ENCODE data around the gene MLH1.

The MLH1 gene

DNA sequence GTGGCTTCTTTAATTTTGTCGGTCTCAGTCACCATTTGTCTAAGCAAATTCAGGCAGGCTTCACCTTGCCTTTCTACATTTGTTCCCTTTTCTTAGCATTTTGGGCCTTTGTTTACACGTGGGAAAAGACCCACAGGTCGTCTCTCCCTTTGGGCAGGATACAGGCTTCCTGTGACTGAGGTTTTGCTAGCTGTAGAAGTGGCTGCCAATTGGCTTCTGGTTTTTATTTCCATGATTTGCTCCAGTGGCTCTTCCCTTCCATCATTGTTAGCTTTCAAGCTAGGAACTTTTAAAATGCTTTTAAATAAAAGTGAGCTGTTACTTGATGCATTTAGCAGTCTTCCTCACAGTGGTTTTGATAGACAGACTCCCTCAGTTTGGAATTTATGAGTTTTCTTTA lies 37.3 kb downstream of the MLH1 start:
- Histone ChIP-seq H3K4me3 (ENCODE audit: low read depth, low read length, poor library complexity, severe bottlenecking) (no peak overlapping the region), H2AFZ (ENCODE audit: low read length) (no peak overlapping the region), H3K79me2 (ENCODE audit: insufficient read depth, low read length) (no peaks in the 10 kb centered on the region), H4K20me1 (ENCODE audit: insufficient read depth, low read length) (no peaks in the 10 kb centered on the region), H3K27me3 (ENCODE audit: insufficient read depth, low read length) (no peaks in the 10 kb centered on the region), H3K36me3 (ENCODE audit: insufficient read depth, low read length) (peaks cover 99% of the 10 kb centered on the region), H3K9me2 (ENCODE audit: low read depth, low read length) (no peaks in the 10 kb centered on the region), H3K4me2 (ENCODE audit: low read length) (no peak overlapping the region), H3K9me3 (ENCODE audit: low read length) (no peaks in the 10 kb centered on the region), H3K9ac (ENCODE audit: low read length) (no peak overlapping the region), H3F3A (ENCODE audit: insufficient read depth, low read length) (no peaks in the 10 kb centered on the region), H3K27ac (ENCODE audit: low read depth, low read length, poor library complexity, severe bottlenecking) (no peak overlapping the region), H3K4me1 (ENCODE audit: insufficient read depth, low read length, severe bottlenecking) (no peaks in the 10 kb centered on the region)
- TF ChIP-seq EZH2 (IDR thresholded peaks at IDR 0.05; ENCODE audit: borderline replicate concordance, low read length): no peak
- TF ChIP-seq, protein P1, sequence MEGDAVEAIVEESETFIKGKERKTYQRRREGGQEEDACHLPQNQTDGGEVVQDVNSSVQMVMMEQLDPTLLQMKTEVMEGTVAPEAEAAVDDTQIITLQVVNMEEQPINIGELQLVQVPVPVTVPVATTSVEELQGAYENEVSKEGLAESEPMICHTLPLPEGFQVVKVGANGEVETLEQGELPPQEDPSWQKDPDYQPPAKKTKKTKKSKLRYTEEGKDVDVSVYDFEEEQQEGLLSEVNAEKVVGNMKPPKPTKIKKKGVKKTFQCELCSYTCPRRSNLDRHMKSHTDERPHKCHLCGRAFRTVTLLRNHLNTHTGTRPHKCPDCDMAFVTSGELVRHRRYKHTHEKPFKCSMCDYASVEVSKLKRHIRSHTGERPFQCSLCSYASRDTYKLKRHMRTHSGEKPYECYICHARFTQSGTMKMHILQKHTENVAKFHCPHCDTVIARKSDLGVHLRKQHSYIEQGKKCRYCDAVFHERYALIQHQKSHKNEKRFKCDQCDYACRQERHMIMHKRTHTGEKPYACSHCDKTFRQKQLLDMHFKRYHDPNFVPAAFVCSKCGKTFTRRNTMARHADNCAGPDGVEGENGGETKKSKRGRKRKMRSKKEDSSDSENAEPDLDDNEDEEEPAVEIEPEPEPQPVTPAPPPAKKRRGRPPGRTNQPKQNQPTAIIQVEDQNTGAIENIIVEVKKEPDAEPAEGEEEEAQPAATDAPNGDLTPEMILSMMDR (IDR thresholded peaks at IDR 0.05; ENCODE audit: low read length): no peak

DNA sequence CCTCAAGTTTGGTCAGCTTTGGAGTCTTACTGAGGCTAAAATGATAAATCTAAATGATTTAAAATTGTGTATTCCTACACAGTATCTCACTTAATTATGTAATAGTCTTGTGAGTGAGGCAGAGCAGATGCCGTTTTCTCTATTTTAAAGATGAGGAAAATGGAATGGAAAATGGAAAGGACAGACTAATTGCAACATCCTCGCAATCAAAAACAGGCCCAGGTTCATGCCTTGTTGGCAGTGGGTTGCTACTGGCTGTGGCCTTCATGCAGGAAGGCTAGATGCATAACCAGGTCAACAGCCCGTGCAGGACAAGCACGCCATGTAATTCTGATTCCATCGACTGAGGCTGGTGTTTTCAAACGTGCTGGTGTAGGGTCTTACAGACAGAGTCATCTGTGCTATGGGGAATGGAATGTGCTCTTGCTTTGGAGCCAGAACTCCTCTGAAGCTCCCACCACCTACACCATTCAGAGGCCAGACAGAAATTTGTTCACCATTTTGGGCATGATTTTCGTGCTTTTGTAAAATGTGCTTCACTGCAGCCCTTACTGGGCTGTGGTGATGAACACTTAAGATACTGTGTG lies 37.9 kb downstream of the MLH1 start:
- no peak overlapping the region for H3K4me3 ChIP-seq (ENCODE audit: low read depth, low read length, poor library complexity, severe bottlenecking)
- H3K79me2 ChIP-seq (ENCODE audit: insufficient read depth, low read length): no peaks in the 10 kb centered on the region
- H3K27me3 ChIP-seq (ENCODE audit: insufficient read depth, low read length): no peaks in the 10 kb centered on the region
- H3K9me3 ChIP-seq (ENCODE audit: low read length): no peaks in the 10 kb centered on the region
- H3K36me3 ChIP-seq (ENCODE audit: insufficient read depth, low read length): peaks cover 99% of the 10 kb centered on the region
- no peak overlapping the region for H3K27ac ChIP-seq (ENCODE audit: low read depth, low read length, poor library complexity, severe bottlenecking)
- no peak overlapping the region for H3K9ac ChIP-seq (ENCODE audit: low read length)
- no peaks in the 10 kb centered on the region for H3F3A ChIP-seq (ENCODE audit: insufficient read depth, low read length)
- H2AFZ ChIP-seq (ENCODE audit: low read length): no peak overlapping the region
- no peaks in the 10 kb centered on the region for H4K20me1 ChIP-seq (ENCODE audit: insufficient read depth, low read length)
- no peak for TF ChIP-seq EZH2 (IDR thresholded peaks at IDR 0.05; ENCODE audit: borderline replicate concordance, low read length)
- TF ChIP-seq, protein P1 (IDR thresholded peaks at IDR 0.05; ENCODE audit: low read length): no peak
- H3K4me2 ChIP-seq (ENCODE audit: low read length): no peak overlapping the region
- H3K4me1 ChIP-seq (ENCODE audit: insufficient read depth, low read length, severe bottlenecking): no peaks in the 10 kb centered on the region
- no peaks in the 10 kb centered on the region for H3K9me2 ChIP-seq (ENCODE audit: low read depth, low read length)

DNA sequence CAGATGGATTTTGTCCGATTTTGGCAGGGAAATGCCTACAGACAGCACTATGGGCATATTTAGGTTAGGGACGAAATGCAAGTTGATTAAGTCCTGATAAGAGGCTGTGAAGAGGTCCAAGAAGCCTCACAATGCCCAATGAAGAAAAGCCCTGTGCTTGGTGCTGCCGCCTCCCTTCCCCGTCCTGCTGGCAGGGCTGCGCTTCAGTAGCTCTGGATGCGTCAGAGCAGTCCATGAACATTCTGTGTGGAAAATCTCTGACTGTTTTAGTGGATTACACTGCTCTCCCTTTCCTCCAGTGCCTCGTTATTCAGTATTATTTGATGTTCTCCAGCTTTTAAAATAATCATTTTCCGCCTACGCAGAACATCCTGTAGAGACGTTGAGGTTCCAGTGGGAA lies 39.6 kb downstream of the MLH1 start:
- no peaks in the 10 kb centered on the region for H3K79me2 ChIP-seq (ENCODE audit: insufficient read depth, low read length)
- H3K4me1 ChIP-seq (ENCODE audit: insufficient read depth, low read length, severe bottlenecking): no peaks in the 10 kb centered on the region
- no peak overlapping the region for H3K4me3 ChIP-seq (ENCODE audit: low read depth, low read length, poor library complexity, severe bottlenecking)
- H3F3A ChIP-seq (ENCODE audit: insufficient read depth, low read length): no peaks in the 10 kb centered on the region
- no peak overlapping the region for H2AFZ ChIP-seq (ENCODE audit: low read length)
- no peak overlapping the region for H3K9ac ChIP-seq (ENCODE audit: low read length)
- peaks cover 97% of the 10 kb centered on the region for H3K36me3 ChIP-seq (ENCODE audit: insufficient read depth, low read length)
- no peaks in the 10 kb centered on the region for H4K20me1 ChIP-seq (ENCODE audit: insufficient read depth, low read length)
- H3K4me2 ChIP-seq (ENCODE audit: low read length): no peak overlapping the region
- TF ChIP-seq, protein P1 (IDR thresholded peaks at IDR 0.05; ENCODE audit: low read length): no peak
- TF ChIP-seq EZH2 (IDR thresholded peaks at IDR 0.05; ENCODE audit: borderline replicate concordance, low read length): no peak
- no peaks in the 10 kb centered on the region for H3K9me2 ChIP-seq (ENCODE audit: low read depth, low read length)
- no peaks in the 10 kb centered on the region for H3K9me3 ChIP-seq (ENCODE audit: low read length)
- no peaks in the 10 kb centered on the region for H3K27me3 ChIP-seq (ENCODE audit: insufficient read depth, low read length)
- no peak overlapping the region for H3K27ac ChIP-seq (ENCODE audit: low read depth, low read length, poor library complexity, severe bottlenecking)
